Spleen (tissue), 7 donors: ENCODE measurements around the gene CACNA1A.

ENCODE experiments used
- CTCF ChIP-seq, 11 experiments: fragments of 200-600 bp in 7 of 11; fragments of 450-650 bp in 4 of 11; sonication (generic) in 4 of 11; IDR thresholded peaks in 8 of 11; conservative IDR thresholded peaks in 3 of 11; 1 replicate in 7 of 11; 2 replicates in 4 of 11; pipeline versions ENCODE4 v1.4.0 to v1.8.0; 2016 to 2021; ENCODE audit warnings: antibody characterized with exemption in 11 of 11, inconsistent platforms in 4 of 11, mild to moderate bottlenecking in 1 of 11
- POLR2A ChIP-seq, 3 donors: fragments of 450-650 bp; IDR thresholded peaks; one replicate each; pipeline ENCODE4 v1.5.1; 2017; ENCODE audit warnings: antibody characterized with exemption in 3 of 3, mild to moderate bottlenecking in 1 of 3
- POLR2AphosphoS5 ChIP-seq, 3 donors: sonication (generic); formaldehyde crosslinking; IDR thresholded peaks; one replicate each; pipeline ENCODE4 v1.5.1; 2017; ENCODE audit warnings: antibody characterized with exemption in 3 of 3
- donor health status: DM: no; HTN: no; CAD: no; lungs with moderate emphysema.
- donor health status: DM: no; HTN: no; CAD: no.
- donor health status: DM: no; HTN: no; CAD: no.

DNA sequence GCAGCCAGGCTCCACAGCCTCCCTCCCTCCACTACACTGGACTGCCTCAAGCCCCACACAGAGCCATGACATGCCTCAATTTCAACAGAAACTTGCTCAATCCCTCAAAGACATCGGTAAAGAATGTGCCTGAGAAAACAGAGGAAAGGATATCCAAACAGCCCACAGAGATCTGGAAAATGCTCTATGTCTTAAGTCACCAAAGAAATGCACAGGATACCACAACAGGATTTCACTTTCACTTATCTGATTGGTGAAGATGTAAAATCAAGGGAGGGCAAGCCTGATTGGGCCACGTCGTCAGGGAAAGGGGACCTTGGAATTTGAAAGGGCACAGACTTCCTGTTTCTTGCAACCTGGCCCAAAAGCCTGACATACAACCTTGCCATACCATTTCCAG, 14.2 kb downstream of the CACNA1A start:
- TF ChIP-seq CTCF (IDR thresholded peaks at IDR 0.05 in 8 of 11, conservative IDR thresholded peaks at IDR 0.05 in 3 of 11) (no peak), POLR2A (IDR thresholded peaks at IDR 0.05) (no peak), POLR2AphosphoS5 (IDR thresholded peaks at IDR 0.05) (no peak)
